H7 (cell line): ENCODE data around the gene LMBR1L. TPM values are rescaled to one million over a fixed set of nuclear protein-coding genes. Genes with fewer than 3 reads are reported as not detected.
"Not testable (repeated sequence)": the region's sequence is repeated elsewhere in the genome, so short reads cannot be mapped to it uniquely, and the experiment has no call there.

ENCODE experiments used
- DNase-seq: peaks from one replicate; pipeline ENCODE4 v3.0.0; 2012
- H3K27me3 ChIP-seq: 2 replicates; pipeline ENCODE4 v1.6.0; 2011; ENCODE audit warnings: mild to moderate bottlenecking, low read length; ENCODE audit not compliant: control insufficient read depth, insufficient read depth
- H3K36me3 ChIP-seq: replicated peaks from 2 replicates; pipeline ENCODE4 v1.5.1; 2011; ENCODE audit warnings: low read length; ENCODE audit not compliant: control insufficient read depth, insufficient read depth
- H3K4me3 ChIP-seq: 2 replicates; pipeline ENCODE4 v1.5.1; 2011; ENCODE audit warnings: low read depth, mild to moderate bottlenecking, control low read depth, low read length, moderate library complexity; ENCODE audit not compliant: insufficient read depth
- total RNA-seq: library from RNA; depleted of rRNA; stranded (reverse); fragments of >200 nt; shearing (Covaris generic); gene quantifications from 2 replicates; pipeline ENCODE4 v1.2.3, GENCODE V29; 2014

LMBR1L gene
- total RNA-seq, 1 experiment from 2014 or later, result 63.0 TPM

DNA sequence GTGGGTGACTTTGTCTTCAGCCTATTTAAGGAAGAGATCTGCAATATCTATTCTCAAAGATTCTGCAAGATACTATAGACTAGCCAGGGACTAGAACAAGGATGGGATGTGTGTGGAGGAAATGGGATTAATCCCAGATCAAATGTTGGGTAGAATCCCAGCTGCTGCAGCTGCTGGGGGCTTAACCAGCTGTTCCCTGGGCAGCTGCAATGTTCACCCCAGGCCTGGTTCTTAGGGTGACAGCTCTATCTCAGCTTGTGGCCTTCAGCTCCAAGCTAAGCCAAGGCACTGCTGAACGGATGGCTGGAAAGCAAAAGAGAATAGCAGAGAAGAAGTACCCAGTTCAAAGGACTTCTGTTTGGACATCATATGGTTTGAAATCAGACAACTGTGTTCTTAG is 30.9 kb downstream of the LMBR1L start:
- no peaks in the 10 kb centered on the region for H3K27me3 ChIP-seq
- H3K4me3 ChIP-seq, result no peak overlapping the region
- no peaks in the 10 kb centered on the region for H3K36me3 ChIP-seq
- DNase-seq, result no peak

DNA sequence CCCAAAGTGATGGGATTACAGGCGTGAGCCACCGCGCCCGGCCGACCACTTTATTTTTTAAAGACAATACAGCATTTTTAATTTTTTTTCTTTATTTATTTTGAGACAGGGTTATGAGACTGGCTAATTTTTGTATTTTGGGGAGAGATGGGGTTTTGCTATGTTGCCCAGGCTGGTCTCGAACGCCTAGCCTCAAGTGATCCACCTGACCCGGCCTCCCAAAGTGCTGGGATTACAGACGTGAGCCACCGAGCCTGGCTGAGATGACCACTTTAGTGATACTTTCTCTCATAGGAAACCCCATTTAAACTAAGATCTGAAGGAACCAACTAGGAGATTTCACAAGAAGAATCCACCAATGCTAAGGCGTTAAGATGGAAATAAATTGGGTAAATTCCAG is 39.7 kb downstream of the LMBR1L start:
- Histone ChIP-seq H3K36me3 (no peaks in the 10 kb centered on the region), H3K27me3 (peaks cover 12% of the 10 kb centered on the region), H3K4me3 (no peak overlapping the region)
- DNase-seq, result no peak

DNA sequence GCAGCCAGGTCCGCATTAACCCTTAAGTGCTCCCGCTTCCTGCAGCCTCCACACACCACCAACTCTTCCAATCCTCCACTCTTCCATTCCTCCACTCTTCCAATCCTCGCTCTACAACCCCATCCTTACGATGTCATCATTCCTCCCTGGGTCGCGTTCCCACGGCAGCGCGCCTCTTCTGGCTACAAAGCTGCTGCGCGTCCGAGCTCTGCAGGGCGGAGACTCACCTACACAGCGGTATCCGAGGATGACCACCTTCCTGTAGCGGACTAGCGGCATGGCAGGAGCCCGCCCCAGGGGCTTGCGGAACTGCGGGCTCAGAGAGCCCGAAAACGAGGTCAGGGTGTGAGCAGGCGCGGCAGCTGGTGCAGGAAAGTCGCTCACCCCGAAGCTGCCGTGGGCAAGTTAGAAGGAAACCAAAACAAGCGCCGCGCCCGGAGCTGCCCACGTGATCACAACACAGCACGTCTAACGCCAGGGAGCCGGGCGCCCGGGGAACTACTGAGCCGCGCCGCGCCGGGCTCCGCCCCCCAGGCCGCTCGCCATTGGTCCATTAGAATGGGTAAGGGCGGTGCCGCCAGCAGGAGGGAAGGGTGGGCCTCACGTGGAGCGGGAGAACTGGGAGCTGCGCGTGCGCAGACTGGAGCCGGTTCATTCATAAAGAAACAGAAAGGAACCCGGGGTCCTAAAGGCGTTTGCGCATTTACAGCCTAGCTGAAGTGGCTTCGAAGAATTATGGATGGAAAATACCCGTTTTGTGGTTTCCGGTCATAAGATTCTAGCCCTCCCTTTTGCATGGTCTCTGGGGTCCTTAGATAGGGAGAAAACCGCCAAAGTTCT is 40.9 kb downstream of the LMBR1L start, which contains the start of gene RHEBL1:
RHEBL1 (minus strand) TSS at position 473 of the 840 bp plus-strand sequence; CDS start at position 279, 194 bp downstream.
- H3K4me3 ChIP-seq, result peak within 1 kb of the TSS; percentile 86
- no peaks in the 10 kb centered on the region for H3K36me3 ChIP-seq
- peaks cover 12% of the 10 kb centered on the region for H3K27me3 ChIP-seq
- peak; percentile 97 for DNase-seq

DNA sequence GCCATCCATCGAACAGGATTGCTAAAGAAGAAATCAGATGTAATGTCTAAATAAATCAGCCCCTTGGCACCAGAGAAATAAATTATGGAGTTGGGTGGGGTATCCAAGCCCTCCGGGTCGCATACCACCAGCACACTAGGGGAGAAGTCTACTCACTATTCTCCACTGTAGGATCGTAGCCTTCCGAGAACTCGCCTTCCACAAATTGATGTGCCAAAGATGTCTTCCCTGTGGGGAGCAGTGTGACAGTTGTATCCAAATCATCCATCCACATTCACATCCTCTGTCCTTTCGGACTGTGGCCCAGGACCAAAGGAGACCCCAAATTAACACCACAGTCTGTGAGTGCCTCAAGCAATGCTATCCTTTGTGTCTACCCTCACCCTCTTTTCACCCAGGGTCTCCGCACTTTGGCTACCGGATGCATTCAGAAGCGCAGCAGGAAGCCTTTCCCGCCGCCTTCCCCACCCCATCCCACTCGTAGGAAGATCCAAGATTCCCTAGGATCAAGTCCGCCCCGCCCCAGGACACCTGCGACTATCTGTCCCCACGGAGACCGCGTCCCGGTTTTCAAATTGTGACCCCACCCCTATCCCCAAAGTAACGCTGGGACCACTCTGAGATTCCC is 41.7 kb downstream of the LMBR1L start:
- DNase-seq, result no peak
- Histone ChIP-seq H3K36me3 (no peaks in the 10 kb centered on the region), H3K4me3 (peak overlapping the region; percentile 86), H3K27me3 (peaks cover 12% of the 10 kb centered on the region)

DNA sequence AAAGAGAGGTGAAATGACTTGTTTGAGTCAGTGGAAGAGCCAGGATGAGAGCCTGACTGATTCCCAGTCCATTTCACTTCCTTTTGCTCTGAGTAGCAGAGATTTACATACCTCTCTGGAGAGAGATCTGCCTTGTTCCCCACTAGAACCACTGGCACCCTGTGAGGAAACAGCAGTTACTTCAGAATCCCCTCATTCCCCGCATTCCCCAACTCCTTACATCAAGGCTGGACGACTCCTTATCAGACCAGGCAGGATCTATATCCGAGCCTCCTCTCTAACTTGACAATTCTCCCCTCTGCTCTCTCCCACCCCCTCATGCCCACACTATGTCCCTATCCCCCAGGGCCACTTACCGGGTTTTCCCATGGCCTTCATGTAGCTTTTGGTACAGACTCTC is 44.5 kb downstream of the LMBR1L start:
- Histone ChIP-seq H3K4me3 (no peak overlapping the region), H3K36me3 (no peaks in the 10 kb centered on the region)
- DNase-seq, result no peak

DNA sequence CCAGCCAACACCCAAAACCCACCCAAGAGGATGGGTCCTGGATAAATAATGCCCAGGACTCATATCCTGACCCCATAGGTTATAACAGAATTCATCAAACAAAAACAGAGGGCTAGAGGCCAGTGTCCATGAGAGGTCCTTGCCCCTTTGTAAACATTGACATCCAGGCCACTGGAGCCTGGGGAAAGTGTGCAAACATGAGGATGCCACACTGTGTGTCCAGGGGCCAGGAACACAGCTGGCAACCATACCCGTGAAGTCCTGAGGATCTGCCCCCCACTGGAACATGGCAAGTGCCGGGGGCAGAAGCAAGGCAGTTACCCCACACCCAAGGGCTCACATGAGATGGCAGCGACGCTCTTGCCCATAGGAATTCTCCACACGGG is 45.9 kb downstream of the LMBR1L start:
- DNase-seq, result no peak
- Histone ChIP-seq H3K27me3 (peaks cover 8% of the 10 kb centered on the region), H3K36me3 (no peaks in the 10 kb centered on the region), H3K4me3 (no peak overlapping the region)

More for the DNA sequence above, 44.5 kb downstream of the LMBR1L start:
- H3K27me3 ChIP-seq, result peaks cover 10% of the 10 kb centered on the region

DNA sequence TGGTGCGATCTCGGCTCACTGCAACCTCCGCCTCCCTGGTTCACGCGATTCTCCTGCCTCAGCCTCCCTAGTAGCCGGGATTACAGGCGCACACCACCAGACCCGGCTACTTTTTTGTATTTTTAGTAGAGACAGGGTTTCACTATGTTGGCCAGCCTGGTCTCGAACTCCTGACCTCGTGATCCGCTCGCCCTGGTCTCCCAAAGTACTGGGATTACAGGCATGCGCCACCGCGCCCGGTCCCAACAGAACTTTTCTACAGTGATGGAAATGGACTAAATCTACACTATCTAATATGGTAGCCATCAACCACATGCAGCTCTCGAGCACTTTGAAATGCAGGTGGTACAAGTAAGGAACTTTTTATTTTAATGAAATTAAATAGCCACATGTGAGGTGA is 48.7 kb downstream of the LMBR1L start:
- not testable (repeated sequence) for DNase-seq, H3K36me3 ChIP-seq, H3K27me3 ChIP-seq, H3K4me3 ChIP-seq

DNA sequence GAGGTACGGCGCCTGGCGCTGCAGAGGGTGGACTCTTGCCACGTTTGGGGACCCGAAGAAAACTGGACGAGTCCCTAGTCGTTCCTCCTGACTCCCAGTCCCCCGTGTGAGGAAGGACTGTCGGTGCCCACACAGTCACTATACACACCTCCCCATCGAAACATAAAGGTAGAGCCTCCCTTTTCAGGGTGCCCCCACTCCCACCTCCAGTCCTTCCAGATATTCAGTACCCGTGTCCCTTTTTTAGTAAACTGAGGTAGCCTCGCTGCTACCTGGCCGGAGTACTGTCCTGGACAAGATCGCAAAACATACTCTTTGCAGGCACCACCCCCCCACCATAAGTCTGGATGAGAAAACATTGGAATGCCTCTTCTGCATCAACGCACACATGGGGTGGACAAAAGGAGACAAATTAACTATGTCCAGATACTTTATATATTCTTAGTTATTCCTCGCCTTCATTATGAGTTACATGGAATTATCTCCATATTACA is 49.4 kb downstream of the LMBR1L start:
- no peak for DNase-seq

DNA sequence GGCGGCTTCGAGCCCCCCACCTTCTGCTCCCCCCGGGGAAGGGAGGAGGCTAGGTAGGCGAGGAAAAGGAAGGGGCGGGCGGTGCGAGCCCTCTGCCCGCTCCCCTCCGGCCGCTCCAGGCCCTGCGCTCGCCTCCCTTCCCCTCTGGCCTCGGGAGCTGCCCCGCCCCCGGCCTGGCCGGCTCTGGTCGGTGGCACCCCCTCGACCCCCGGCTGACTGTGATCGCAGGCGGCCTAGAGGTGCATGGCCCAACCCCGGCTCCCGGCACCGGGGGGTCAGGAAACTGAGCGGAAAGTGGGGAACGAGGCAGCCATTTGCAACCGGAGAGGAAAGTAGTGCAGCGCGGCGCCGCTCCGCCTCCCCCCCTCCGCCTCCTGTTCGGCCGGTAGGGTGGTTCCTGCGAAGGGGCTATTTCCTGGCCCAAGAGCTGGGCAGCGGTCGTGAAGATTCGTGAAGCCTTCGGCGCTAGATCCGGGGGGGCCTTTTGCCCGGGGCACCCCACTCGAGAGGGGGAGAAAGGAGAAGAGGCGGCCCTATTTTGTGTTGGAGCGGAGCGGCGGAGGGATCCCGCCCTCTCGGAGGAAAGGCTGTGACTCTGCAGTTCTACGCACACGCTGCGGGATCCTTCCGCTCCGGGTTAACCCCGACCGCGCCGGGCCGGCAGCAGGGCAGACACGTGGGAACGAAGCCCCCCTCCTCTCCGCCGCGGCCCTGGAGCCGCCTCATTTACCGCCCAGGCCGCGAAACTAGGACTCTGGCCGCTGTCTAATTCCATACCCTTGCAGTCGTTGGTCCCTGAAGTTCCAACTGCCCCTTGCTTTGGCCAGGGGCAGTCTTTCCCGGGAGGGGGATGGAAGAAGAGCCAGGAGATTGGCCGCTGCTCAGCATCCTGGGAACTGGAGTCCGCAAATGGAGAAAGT is 50.1 kb downstream of the LMBR1L start, which contains the start of gene KMT2D:
KMT2D (minus strand) TSS at position 558 of the 920 bp plus-strand sequence. CDS start 5,470 bp downstream, outside the sequence.
- DNase-seq, result peak; percentile 98
- Histone ChIP-seq H3K4me3 (peak within 1 kb of the TSS; percentile 88), H3K27me3 (no peaks in the 10 kb centered on the region), H3K36me3 (no peaks in the 10 kb centered on the region)

More for the DNA sequence above, 49.4 kb downstream of the LMBR1L start:
- no peaks in the 10 kb centered on the region for H3K36me3 ChIP-seq
- no peaks in the 10 kb centered on the region for H3K27me3 ChIP-seq
- H3K4me3 ChIP-seq, result peak overlapping the region; percentile 88

DNA sequence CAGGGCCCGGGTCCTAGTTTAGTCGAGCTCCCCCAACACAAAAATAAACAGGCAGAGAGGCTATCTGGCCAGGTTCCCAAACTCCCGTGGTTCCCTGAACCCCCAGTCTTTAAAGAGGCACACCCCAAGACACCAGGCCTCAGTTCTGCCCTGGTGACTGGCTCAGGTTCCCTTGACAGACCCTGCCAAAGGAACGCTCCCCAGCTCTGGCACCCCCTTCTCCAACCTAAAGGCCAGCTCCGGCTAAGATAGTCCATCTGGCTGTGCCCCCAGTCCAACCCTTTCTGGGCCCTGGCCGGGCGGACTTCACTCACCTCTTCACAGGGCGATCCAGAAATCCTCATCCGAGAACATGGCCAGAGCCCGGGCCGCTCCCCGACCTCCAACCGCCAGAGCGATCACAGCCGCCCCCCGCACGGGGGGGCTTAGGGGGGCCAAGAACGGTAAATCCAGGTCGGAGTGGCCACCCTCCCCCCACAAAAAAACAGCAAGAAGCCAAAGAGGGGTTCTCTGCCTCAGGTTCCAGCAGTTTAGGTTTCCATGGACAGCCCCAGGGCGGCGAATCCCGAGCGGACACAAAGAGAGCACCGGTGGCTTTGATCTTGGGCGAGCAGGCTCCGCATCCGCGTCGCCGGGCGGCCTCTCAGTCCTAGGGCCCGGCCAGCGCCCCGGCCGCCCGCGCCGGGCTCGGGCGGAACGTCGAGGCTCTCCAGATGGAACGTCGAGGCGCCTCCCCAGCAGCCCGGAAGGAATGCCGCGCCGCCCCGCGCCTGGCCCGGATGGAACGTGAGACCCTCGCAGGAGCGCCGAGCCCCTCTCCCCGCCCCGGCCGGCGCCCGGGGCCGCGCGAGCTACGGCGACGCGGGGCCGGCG is 51.1 kb downstream of the LMBR1L start:
- peak; percentile 88 for DNase-seq
- Histone ChIP-seq H3K27me3 (no peaks in the 10 kb centered on the region), H3K36me3 (peaks cover 6% of the 10 kb centered on the region), H3K4me3 (peak overlapping the region; percentile 88)

DNA sequence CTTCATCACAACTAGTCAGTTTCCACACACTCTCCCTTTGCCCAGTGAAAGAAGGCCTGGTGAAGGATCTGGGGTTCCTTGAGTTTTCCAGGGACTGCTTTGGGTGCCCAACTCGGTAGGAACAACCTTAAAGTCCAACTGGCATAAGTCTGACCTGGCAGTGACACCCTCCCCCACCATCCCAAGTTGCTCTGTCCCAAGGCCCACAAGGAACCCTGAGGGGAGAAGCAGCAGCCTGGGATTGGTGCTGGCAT is 51.7 kb downstream of the LMBR1L start:
- no peaks in the 10 kb centered on the region for H3K27me3 ChIP-seq

DNA sequence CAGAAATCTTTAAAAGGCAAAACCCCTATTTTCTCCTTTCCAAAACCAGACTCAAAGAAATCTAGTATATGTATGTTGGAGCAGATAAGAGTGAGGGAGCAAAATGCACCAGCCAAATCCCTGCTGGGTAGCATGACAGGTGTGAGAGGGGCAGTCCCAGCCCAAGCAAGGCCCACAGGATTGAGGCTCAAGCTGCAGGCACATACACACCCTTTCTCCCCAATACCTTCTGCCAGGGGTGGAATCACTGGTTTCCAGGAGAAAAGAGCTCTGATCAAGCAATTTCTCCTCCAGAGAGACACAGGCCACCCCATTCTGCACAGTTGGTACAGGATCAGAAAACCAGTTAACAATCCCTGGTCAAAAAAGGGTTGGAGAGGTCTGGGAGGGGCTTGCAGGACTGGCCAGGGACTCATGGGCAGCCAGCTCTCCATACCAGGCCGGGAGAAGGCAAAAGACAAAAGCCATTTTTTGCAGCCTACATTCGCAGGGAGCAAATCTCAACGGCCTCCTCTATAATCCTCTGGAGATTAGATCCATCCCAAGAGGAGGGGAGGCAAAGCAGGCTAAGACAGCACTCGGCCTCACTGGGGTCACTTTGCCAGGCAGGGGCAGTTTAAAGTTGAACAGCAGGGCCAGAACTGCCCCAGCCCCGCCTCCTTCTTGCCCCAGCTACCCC is 52.1 kb downstream of the LMBR1L start:
- no peaks in the 10 kb centered on the region for H3K27me3 ChIP-seq
- DNase-seq, result peak; percentile 40
- H3K36me3 ChIP-seq, result peaks cover 15% of the 10 kb centered on the region
- H3K4me3 ChIP-seq, result peak overlapping the region; percentile 88

More for the DNA sequence above, 51.7 kb downstream of the LMBR1L start:
- DNase-seq, result peak; percentile 47
- peaks cover 11% of the 10 kb centered on the region for H3K36me3 ChIP-seq
- H3K4me3 ChIP-seq, result peak overlapping the region; percentile 88

DNA sequence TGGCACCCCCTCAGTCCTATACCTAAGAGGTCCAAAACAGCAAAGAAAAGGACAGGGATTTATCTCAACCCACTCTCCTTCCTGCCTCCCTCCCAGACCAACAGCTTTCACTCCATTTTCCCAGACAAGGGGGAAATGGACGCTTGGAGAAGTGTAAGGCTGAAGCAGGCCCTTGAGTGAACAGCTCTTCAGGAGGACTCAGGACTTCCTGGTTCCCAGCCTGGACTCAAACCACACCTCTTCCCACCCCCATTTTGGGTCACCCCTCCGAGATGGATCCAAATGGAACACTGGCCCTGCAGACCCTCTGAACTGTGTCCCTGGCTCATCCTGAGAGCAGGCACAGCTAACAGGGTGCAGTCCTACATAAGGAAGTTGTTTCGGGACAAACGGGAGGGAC is 52.8 kb downstream of the LMBR1L start:
- DNase-seq, result no peak
- Histone ChIP-seq H3K27me3 (no peaks in the 10 kb centered on the region), H3K4me3 (0 out of 2 replicates have a peak overlapping the region, but pooled peaks have one; percentile 6), H3K36me3 (peaks cover 21% of the 10 kb centered on the region)
